Loucy (cell line): ENCODE measurements around the gene CADM4.

ENCODE experiments used
- EZH2phosphoT487 ChIP-seq: fragments of 200-600 bp; IDR thresholded peaks from 2 replicates; pipeline ENCODE4 v1.6.1; 2018; ENCODE audit warnings: antibody characterized with exemption, mild to moderate bottlenecking, moderate library complexity, borderline replicate concordance
- TF ChIP-seq, protein P1 (sequence below): fragments of 200-600 bp; sonication (generic); conservative IDR thresholded peaks from 2 replicates; pipeline ENCODE4 v1.5.1; 2014; ENCODE audit warnings: mild to moderate bottlenecking, antibody characterized with exemption, low read length

DNA sequence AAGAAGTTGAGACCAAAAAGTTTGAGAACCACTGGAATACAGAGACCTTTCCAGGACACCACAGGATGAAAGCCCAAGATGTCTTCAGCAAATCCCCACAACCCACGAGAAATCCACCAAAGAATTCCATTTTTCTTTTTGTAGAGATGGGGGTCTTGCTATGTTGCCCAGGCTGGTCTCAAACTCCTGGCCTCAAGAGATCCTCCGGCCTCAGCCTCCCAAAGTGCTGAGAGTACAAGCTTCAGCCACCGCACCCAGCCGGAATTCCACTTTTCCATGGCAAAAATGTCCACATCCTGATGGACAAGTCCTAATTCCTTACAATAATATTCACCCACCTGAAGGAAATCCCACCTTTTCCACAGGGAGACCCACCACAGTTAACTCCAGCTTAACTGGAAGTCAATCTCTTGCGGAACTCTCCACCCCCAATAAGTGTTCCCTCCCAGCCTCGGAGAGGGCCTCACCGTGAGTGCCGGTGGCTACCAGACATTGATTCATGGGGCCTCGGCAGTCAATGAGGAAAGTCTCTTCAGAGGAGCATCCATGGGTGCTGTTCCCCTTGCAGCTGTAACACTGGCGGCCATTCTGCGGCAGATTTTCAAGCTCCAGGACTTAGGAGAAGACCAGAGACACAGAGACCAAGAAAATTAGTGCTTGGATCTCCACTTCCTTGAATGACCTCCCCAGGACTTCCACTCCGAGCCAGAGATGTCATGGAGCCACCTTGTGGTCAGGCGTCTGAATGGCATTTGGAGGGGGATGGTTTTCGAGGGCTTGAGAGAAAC is 12.3 kb upstream of the CADM4 start:
- TF ChIP-seq, protein P1, sequence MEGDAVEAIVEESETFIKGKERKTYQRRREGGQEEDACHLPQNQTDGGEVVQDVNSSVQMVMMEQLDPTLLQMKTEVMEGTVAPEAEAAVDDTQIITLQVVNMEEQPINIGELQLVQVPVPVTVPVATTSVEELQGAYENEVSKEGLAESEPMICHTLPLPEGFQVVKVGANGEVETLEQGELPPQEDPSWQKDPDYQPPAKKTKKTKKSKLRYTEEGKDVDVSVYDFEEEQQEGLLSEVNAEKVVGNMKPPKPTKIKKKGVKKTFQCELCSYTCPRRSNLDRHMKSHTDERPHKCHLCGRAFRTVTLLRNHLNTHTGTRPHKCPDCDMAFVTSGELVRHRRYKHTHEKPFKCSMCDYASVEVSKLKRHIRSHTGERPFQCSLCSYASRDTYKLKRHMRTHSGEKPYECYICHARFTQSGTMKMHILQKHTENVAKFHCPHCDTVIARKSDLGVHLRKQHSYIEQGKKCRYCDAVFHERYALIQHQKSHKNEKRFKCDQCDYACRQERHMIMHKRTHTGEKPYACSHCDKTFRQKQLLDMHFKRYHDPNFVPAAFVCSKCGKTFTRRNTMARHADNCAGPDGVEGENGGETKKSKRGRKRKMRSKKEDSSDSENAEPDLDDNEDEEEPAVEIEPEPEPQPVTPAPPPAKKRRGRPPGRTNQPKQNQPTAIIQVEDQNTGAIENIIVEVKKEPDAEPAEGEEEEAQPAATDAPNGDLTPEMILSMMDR, result peak; percentile 88
- TF ChIP-seq EZH2phosphoT487, result no peak
